Activated T-cell treated with anti-CD3 and anti-CD28 coated beads, Interleukin-2, amount 50 U/mL, for 4 hours (primary cell): ENCODE results near the gene KLHDC10. TPM values are rescaled to one million over a fixed set of nuclear protein-coding genes. Genes with fewer than 3 reads are reported as not detected.

Experiments
- ATAC-seq, 2 donors: fragments of 200-7000 bp; cut with Tn5 transposase; one replicate each; pipeline ENCODE4 v1.10.0; 2021
- DNase-seq: peaks from one replicate; pipeline ENCODE4 v3.0.0-alpha.2; 2020
- H3K27me3 Mint-ChIP-seq: one replicate; pipeline ENCODE4 v1.8.0; 2021; ENCODE audit warnings: low read depth, mixed read lengths
- H3K36me3 Mint-ChIP-seq: one replicate; pipeline ENCODE4 v1.8.0; 2022; ENCODE audit warnings: mixed read lengths; ENCODE audit not compliant: insufficient read depth
- H3K4me1 Mint-ChIP-seq: one replicate; pipeline ENCODE4 v1.8.0; 2021; ENCODE audit warnings: low read depth, mixed read lengths
- H3K4me3 Mint-ChIP-seq: one replicate; pipeline ENCODE4 v1.8.0; 2021; ENCODE audit warnings: mild to moderate bottlenecking, moderate library complexity, mixed read lengths
- H3K9me3 Mint-ChIP-seq: one replicate; pipeline ENCODE4 v1.8.0; 2021; ENCODE audit warnings: mixed read lengths
- total RNA-seq, 3 donors: library from RNA; stranded (reverse); gene quantifications; one replicate each; pipeline ENCODE4 v1.2.1, GENCODE V29; 2021

The KLHDC10 gene
- total RNA-seq, 3 donors from 2014 or later = 13.1 to 15.4 (median 14.9) TPM

DNA sequence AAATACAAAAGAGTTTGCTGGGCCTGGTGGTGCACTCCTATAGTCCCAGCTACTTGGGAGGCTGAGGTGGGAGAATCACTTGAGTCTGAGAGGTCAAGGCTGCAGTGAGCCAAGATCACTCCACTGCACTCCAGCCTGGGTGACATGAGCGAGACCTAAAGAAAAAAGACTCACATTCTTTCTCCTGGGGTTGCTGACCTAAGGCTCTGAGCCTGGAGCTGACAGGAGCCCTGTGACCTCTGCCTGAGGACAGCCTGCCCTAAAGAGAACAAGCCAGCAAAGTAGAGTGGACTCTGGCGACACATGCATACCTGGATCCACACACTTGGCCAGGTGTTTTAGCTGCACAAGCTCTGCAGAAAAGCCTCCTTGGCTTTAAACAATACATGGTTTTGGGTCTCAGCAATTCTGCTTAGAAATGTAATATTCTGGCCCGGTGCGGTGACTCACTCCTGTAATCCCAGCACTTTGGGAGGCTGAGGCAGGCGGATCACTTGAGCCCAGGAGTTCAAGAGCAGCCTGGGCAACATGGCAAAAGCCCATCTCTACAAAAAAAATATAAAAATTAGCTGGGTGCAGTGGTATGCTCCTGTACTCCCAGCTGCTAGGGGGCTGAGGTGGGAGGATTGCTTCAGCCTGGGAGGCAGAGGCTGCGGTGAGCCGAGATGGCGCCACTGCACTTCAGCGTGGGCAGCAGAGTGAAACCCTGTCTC is 76.5 kb downstream of the KLHDC10 start:
- Mint-ChIP-seq H3K27me3 (peaks cover 7% of the 10 kb centered on the region), H3K36me3 (no peaks in the 10 kb centered on the region), H3K9me3 (no peaks in the 10 kb centered on the region), H3K4me3 (no peak overlapping the region), H3K4me1 (peaks cover 4% of the 10 kb centered on the region)
- DNase-seq (no peak), ATAC-seq (no peak)

DNA sequence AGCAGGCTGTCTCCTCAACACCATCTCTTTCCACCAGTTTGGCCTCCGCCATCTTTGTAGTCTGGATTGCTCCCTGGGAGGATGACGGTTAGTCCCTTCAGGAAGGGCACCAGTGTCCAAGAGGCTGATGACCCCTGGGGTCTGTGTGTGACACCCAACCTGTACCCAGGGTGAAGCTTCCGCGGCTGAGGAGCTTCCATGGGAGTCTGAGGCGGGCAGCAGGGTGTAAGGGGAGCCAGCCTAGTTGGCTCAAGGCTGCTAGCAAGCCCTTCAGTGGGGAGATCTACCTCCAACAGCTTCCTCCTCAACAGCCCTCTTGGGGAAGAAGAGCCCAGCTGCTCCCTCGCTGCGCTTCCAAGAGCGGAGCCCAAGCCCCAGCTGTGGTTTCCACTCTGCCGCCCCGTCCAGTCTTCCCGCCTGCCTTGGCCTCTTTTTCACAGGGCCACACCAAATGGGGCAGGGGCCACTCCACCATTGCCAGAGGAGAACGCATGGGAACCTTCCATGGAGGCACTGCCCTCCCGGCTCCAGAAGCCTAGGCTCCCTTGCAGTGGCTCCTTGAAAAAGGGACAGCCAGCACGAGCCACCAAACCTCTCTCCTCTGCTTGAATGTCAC is 77.5 kb downstream of the KLHDC10 start:
- Mint-ChIP-seq H3K36me3 (no peaks in the 10 kb centered on the region), H3K4me3 (no peak overlapping the region), H3K27me3 (peaks cover 7% of the 10 kb centered on the region), H3K9me3 (no peaks in the 10 kb centered on the region), H3K4me1 (peaks cover 4% of the 10 kb centered on the region)
- no peak for DNase-seq
- no peak for ATAC-seq

- Mint-ChIP-seq H3K4me3 (no peak overlapping the region), H3K4me1 (peaks cover 4% of the 10 kb centered on the region), H3K36me3 (no peaks in the 10 kb centered on the region), H3K9me3 (no peaks in the 10 kb centered on the region), H3K27me3 (peaks cover 7% of the 10 kb centered on the region)
- DNase-seq (no peak), ATAC-seq (no peak)
These were observed 78.2 kb downstream of the KLHDC10 start for GRCh38 chr7:130148561-130148960.

DNA sequence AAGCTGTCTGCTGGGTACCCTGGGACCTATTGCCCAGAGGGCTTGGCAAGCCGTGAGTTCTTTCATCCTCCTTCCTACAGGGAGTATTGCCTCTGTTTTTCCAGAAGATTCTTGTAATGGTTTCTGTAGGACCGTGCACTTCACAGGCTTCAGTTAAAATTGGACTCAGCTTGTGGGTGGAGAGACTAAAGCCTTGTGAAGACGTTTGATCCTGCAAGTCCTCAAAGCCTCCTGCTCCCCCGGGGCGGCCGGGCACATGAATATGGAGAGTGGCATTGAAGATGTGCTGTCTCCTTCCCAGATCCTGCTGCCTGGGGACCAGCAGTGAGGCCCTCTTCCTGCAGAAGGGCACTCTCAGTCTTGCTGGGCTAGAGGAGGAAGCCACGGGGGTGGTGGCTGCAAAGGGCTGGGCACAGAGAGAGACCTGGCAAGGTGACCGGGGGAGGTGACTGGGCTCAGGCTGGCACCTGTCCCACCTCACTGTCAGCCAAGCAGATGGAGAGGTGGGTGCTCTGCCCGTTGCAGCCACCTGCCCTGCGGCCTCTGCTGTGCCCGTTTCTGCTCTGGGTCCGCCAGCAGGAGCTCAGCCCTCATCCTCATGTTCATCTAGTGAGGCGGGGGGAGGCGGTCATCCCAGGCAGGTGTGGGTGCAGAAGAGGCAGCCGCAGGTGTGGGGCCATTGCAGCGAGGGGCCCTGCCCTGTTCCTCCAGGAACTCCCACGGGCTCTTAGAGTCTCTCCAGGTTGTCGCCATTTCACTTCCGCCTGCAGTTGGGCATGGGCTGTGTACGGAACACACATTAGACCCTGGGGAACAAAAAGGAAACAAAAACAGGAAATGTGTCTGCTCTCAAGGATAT is 79.2 kb downstream of the KLHDC10 start:
- Mint-ChIP-seq H3K9me3 (no peaks in the 10 kb centered on the region), H3K4me3 (no peak overlapping the region), H3K27me3 (peaks cover 7% of the 10 kb centered on the region), H3K36me3 (no peaks in the 10 kb centered on the region), H3K4me1 (peaks cover 4% of the 10 kb centered on the region)
- DNase-seq = no peak
- no peak for ATAC-seq

- Mint-ChIP-seq H3K36me3 (no peaks in the 10 kb centered on the region), H3K4me3 (no peak overlapping the region), H3K27me3 (peaks cover 7% of the 10 kb centered on the region), H3K9me3 (no peaks in the 10 kb centered on the region), H3K4me1 (peaks cover 3% of the 10 kb centered on the region)
- ATAC-seq (no peak), DNase-seq (no peak)
These were observed 80.3 kb downstream of the KLHDC10 start for GRCh38 chr7:130150587-130150986.

GRCh38 chr7:130151591-130152492 is 81.5 kb downstream of the KLHDC10 start:
- H3K36me3 Mint-ChIP-seq = no peaks in the 10 kb centered on the region
- DNase-seq = no peak
- H3K4me1 Mint-ChIP-seq = peaks cover 1% of the 10 kb centered on the region

DNA sequence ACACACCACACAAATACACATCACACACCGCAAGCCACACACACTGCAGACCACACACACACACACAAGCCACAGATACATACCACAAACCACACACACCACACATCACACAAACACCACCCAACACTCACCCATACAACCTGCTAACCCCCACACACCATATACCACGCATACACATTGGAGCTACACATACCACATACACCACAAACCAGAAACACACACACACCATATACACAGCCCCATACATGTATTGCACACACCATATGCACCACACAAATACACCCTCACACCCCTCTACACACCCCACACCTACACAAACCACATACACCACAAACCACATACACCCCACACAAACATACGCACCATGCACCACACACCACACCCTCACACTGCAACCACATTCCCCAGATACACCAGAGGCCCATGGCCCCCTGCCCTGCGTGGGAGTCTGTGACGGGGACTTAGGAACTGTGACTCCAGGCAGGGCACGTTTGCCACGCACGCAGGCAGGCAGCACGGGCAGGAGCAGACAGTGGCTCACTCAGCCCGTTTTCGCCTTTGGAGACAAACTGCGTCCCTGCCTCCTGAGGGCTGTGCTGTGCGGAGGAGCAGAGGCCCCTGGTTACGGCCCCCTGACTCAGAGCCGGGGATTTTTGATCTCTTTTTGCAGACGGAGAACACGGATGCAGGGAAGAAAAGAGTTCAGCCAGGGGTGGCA is 82.3 kb downstream of the KLHDC10 start:
- Mint-ChIP-seq H3K4me3 (no peak overlapping the region), H3K27me3 (peaks cover 7% of the 10 kb centered on the region), H3K9me3 (peaks cover 4% of the 10 kb centered on the region), H3K36me3 (peaks cover 3% of the 10 kb centered on the region), H3K4me1 (peaks cover 1% of the 10 kb centered on the region)
- DNase-seq = no peak
- ATAC-seq = peak in 1 of 2 donors; percentile 42

More at GRCh38 chr7:130151591-130152492, 81.5 kb downstream of the KLHDC10 start:
- ATAC-seq = peak; percentile 44 to 48
- Mint-ChIP-seq H3K9me3 (no peaks in the 10 kb centered on the region), H3K4me3 (no peak overlapping the region), H3K27me3 (peaks cover 7% of the 10 kb centered on the region)

- Mint-ChIP-seq H3K4me3 (no peak overlapping the region), H3K36me3 (peaks cover 3% of the 10 kb centered on the region), H3K4me1 (no peaks in the 10 kb centered on the region), H3K9me3 (peaks cover 4% of the 10 kb centered on the region), H3K27me3 (peaks cover 7% of the 10 kb centered on the region)
- no peak for ATAC-seq
- DNase-seq = no peak
These were observed 83.0 kb downstream of the KLHDC10 start for GRCh38 chr7:130153211-130153908.

DNA sequence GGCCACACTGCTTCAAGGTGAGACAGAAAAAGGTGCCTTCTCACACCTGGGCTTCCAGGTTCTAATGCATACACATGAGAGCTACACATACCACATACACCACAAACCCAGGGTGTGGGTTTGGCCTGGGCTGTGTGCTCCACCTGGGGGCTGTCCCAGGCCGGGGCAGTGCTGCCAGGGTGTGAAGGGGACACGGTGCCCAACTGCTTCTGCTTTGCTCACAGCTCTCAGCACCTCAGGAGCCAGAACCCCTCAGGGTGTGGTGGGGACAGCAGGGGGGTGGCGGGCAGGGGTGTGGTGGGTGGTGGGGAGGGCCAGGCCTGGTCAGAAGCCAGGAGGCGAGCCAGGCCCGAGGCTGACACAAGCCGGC is 83.8 kb downstream of the KLHDC10 start:
- H3K4me3 Mint-ChIP-seq = no peak overlapping the region
- ATAC-seq = no peak

DNA sequence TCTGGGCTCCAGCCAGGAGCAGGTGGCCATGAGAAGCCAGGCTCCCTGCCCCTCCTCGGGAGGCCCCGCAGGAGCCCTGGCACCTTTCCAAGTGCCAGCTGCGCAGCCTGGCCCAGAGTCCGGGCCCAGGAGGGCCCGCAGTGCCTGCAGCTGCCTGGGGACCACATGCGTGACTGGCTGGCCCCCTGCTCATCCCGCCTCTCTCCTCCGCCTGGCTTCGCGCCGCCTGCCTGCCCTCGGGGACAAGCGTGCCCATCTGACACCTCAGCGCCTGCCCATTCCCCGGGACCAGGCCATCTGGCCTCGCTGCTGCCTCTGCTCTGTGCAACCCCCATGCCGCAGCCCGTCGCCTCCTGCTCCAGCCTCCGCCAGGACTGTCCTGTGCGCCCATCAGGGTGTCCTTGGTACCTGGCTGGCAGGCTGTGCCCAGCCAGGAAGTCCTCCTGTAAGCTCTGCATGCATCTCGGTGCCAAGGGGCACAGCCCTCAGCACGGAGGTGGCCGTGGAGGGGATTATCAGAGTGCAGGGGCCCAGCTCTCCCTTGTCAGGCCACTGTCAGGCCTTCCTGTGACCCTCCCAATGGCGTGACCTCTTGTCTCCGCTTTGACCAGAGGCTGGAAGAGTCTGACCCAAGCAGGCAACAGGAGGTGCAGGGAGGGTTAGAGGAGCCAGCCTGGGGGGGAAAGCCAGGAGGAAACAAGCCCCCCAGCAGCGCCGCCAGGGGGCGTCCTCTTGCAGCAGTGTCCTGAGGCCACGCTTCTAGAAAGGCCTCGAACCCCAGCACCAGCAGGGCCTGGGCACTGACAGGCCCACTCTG is 84.4 kb downstream of the KLHDC10 start:
- ATAC-seq = no peak

More for the DNA sequence above, 83.8 kb downstream of the KLHDC10 start:
- Mint-ChIP-seq H3K36me3 (peaks cover 7% of the 10 kb centered on the region), H3K27me3 (peaks cover 7% of the 10 kb centered on the region), H3K9me3 (peaks cover 4% of the 10 kb centered on the region), H3K4me1 (no peaks in the 10 kb centered on the region)
- DNase-seq = no peak

DNA sequence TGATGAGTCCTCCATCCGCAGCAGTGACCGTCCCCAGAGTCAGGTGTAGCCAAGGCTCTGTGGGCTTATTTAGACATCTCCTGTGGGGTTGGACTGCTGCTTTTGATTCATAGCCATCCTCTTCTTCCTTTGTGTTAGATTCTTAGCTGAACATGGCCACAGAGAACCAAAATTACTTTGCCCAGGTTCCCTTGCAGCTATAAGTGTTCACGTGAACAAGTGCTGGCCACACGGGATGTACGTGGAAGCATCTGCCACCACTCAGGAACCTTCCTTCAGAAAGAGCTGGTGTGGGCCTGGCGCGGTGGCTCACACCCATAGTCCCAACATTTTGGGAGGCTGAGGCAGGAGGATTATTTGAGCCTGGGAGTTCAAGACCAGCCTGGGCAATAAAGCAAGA is 85.8 kb downstream of the KLHDC10 start:
- ATAC-seq (no peak), DNase-seq (no peak)
- Mint-ChIP-seq H3K36me3 (peaks cover 25% of the 10 kb centered on the region), H3K9me3 (peaks cover 8% of the 10 kb centered on the region), H3K4me3 (no peak overlapping the region), H3K4me1 (no peaks in the 10 kb centered on the region), H3K27me3 (no peaks in the 10 kb centered on the region)

More for the DNA sequence above, 84.4 kb downstream of the KLHDC10 start:
- no peak for DNase-seq
- Mint-ChIP-seq H3K4me3 (no peak overlapping the region), H3K9me3 (peaks cover 4% of the 10 kb centered on the region), H3K27me3 (peaks cover 5% of the 10 kb centered on the region), H3K36me3 (peaks cover 12% of the 10 kb centered on the region), H3K4me1 (no peaks in the 10 kb centered on the region)

DNA sequence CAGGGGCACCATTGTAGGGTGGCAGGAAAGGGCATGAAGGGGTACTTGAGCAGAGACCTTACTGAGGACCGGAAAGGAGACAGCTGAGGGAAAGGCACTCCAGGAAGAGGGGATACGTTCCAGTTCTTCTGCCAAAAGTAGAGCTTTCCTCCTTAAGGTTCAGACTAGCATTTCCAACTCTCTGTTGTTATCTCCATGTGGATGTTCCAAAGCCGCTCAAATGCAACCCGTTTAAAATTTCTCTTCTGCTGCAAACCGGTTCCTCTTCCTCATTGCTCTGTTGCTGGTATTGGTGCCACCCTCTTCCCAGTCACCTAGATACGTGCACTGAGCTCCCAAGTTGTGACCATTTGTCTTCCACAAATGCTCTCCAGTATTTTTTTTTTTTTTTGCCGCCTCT is 87.4 kb downstream of the KLHDC10 start:
- ATAC-seq = no peak
- Mint-ChIP-seq H3K4me1 (no peaks in the 10 kb centered on the region), H3K36me3 (peaks cover 33% of the 10 kb centered on the region), H3K9me3 (peaks cover 8% of the 10 kb centered on the region), H3K27me3 (no peaks in the 10 kb centered on the region), H3K4me3 (no peak overlapping the region)
- DNase-seq = no peak
